Fibroblast of lung (primary cell): ENCODE results near the gene OAS3.

Experiments
- CTCF ChIP-seq, 2 donors: IDR thresholded peaks in 1 of 2; conservative IDR thresholded peaks in 1 of 2; 1 replicate in 1 of 2; 2 replicates in 1 of 2; pipeline ENCODE4 v1.5.1; 2011 to 2012; ENCODE audit warnings: low read length in 2 of 2, control low read depth in 1 of 2, inconsistent platforms in 1 of 2, low read depth in 1 of 2, mild to moderate bottlenecking in 1 of 2
- EZH2 ChIP-seq: IDR thresholded peaks from 2 replicates; pipeline ENCODE4 v1.5.1; 2012; ENCODE audit warnings: low read length, control low read depth, mild to moderate bottlenecking; ENCODE audit errors: missing control alignments

- TF ChIP-seq CTCF (conservative IDR thresholded peaks at IDR 0.05 in 1 of 2, IDR thresholded peaks at IDR 0.05 in 1 of 2; ENCODE audit: low read depth in 1 of 2, low read length in 2 of 2) = no peak
- TF ChIP-seq EZH2 = no peak
These were observed 1.3 kb upstream of the OAS3 start for GRCh38 chr12:112936927-112937326.
